GM12891 (cell line): ENCODE results near the gene RNF40.

Source experiments
- DNase-seq: peaks from one replicate; pipeline ENCODE4 v3.0.0; 2011; ENCODE audit warnings: low spot score; ENCODE audit not compliant: insufficient read length
- FAIRE-seq: peaks from 2 replicates; lab custom pipeline; 2011; peaks lifted over from hg19 to GRCh38; lab: Jason Lieb, UNC
- PAX5 ChIP-seq: IDR thresholded peaks from 2 replicates; pipeline ENCODE4 v1.6.1; 2011; ENCODE audit warnings: low read length, moderate library complexity, mild to moderate bottlenecking; ENCODE audit not compliant: insufficient read depth, severe bottlenecking
- POLR2A ChIP-seq: IDR thresholded peaks from 2 replicates; pipeline ENCODE4 v1.6.1; 2011; ENCODE audit warnings: low read depth, low read length, control low read depth
- POLR2AphosphoS5 ChIP-seq: IDR thresholded peaks from 2 replicates; pipeline ENCODE4 v1.6.1; 2011; ENCODE audit warnings: low read depth, low read length, control low read depth
- POU2F2 ChIP-seq: IDR thresholded peaks from 2 replicates; pipeline ENCODE4 v1.6.1; 2011; ENCODE audit warnings: low read depth, mild to moderate bottlenecking, control low read depth, low read length, moderate library complexity
- SPI1 ChIP-seq: IDR thresholded peaks from 2 replicates; pipeline ENCODE4 v1.6.1; 2011; ENCODE audit warnings: low read depth, low read length, control low read depth
- TAF1 ChIP-seq: IDR thresholded peaks from 2 replicates; pipeline ENCODE4 v1.6.1; 2011; ENCODE audit warnings: low read depth, low read length, control low read depth

The RNF40 gene

GRCh38 chr16:30778549-30779244 lies 16.6 kb downstream of the RNF40 start:
- no peak for DNase-seq
- TF ChIP-seq POLR2A (no peak), TAF1 (no peak), PAX5 (no peak), POLR2AphosphoS5 (no peak), SPI1 (no peak), POU2F2 (no peak)
- no peak for FAIRE-seq

GRCh38 chr16:30779596-30779995 lies 17.5 kb downstream of the RNF40 start:
- no peak for FAIRE-seq
- TF ChIP-seq PAX5 (no peak), POLR2AphosphoS5 (no peak), POLR2A (no peak), TAF1 (no peak), SPI1 (no peak)
- DNase-seq: no peak

- FAIRE-seq (no peak), DNase-seq (no peak)
- TF ChIP-seq TAF1 (no peak), POLR2A (no peak), POLR2AphosphoS5 (no peak), POU2F2 (no peak), SPI1 (no peak)
Observed at GRCh38 chr16:30780021-30780420, 17.9 kb downstream of the RNF40 start.

GRCh38 chr16:30780549-30780948 lies 18.4 kb downstream of the RNF40 start:
- FAIRE-seq (no peak), DNase-seq (no peak)
- TF ChIP-seq PAX5 (no peak), POLR2A (no peak), TAF1 (no peak), POU2F2 (no peak), POLR2AphosphoS5 (no peak), SPI1 (no peak)

DNA sequence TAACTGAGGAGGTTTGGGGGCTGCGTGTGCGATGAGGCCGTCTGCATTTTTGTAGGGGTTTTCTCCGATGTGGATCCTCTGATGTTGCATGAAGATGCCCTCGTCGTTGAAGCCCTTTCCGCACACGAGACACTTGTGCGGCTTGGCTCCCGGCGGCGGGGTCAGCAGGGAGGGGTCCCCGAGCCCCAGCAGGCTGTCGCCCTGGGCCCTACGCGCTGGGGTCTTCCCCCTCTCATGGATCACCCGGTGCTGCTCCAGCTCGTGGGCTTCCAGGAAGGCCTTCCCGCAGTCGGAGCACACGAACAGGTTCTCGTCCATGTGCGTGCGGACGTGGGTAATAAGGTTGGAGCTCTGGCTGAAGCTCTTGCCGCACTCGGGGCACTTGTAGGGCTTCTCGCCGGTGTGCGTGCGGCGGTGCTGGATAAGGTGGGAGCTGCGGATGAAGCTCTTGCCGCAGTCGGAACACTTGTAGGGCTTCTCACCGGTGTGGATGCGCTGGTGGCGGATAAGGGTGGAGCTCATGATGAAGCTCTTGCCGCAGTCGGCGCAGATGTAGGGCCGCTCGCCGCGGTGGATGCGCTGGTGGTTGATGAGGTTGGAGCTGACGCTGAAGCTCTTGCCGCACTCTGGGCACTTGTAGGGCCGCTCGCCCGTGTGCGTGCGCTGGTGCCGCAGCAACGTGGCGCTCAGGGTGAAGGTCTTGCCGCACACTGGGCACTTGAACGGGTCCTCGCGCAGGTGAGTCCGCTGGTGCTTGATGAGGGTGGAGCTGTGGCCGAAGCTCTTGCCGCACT lies 20.6 kb downstream of the RNF40 start:
- TF ChIP-seq POLR2AphosphoS5 (no peak), SPI1 (no peak), TAF1 (no peak), POLR2A (no peak), POU2F2 (no peak), PAX5 (no peak)
- FAIRE-seq (no peak), DNase-seq (no peak)

- FAIRE-seq (no peak), DNase-seq (no peak)
- no peak for TF ChIP-seq POU2F2
- TF ChIP-seq SPI1: no peak
- no peak for TF ChIP-seq POLR2A
- no peak for TF ChIP-seq TAF1
- no peak for TF ChIP-seq PAX5
- no peak for TF ChIP-seq POLR2AphosphoS5
Observed at GRCh38 chr16:30783280-30784109, 21.4 kb downstream of the RNF40 start.

DNA sequence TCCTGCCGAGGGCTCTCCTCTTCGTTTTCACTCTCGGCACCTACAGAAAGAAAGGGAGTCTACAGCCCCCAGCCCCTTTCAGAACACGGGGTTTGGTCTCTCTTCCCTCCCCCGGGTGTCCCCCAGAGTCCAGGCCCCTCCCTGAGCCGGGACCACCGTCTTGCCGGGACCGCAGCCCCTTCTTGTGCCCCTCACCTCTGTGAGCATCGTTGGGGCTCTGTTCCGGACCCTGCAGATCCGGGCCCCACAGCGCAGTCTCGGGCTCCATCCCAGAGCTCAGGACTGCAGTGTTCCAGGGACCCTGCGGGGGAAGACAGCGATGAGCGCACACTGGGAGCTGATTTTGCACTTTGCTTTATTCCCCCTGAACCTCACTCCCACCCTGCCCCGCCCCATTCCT lies 22.1 kb downstream of the RNF40 start:
- DNase-seq (no peak), FAIRE-seq (no peak)
- TF ChIP-seq TAF1 (no peak), POLR2AphosphoS5 (no peak), SPI1 (no peak), POU2F2 (no peak), POLR2A (no peak), PAX5 (no peak)

DNA sequence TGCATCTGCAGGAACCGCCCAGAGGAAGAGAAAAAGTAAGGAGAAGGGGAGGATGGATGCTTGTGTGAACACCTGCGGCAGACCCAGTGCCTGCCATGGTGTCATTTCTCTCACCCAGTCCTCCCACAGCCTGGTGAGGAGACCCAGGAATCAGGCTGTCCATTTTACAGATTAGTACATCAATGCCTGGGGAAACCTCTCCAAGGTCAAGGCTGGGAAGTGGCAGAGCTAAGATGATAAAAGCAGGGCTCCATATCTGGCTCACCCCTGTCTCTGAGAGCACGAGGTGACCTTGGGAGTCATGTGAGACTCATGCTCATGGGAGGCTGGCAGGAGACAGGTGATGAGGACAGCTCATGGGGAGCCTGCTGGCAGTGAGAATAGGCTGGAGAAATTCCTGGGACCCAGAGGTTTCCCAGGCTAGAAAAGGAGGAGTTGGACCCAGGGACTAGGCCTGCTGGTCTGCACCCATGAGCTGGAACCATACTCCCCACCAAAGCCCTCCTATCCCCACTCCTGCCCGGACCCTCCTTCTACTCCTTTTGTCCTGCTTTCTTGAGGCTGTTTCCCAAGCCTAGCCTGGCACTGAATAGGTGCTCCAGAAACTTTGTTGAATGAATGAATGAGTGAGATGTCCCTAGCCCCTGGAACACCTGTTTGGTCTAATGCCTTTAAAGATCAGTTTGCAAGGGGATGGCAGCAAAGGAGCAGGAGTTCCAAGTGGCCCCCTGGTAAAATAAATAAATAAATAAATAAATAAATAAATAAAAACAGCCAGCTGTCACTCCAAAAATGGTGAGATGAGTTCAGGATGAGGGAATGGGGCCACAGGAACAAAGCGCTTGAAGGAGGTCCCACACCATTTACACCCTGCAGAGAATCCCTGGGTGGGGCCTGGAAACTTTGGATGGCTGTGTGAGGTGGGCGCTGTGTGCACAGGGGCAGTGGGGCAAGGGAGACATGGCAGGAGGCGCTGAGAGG lies 23.3 kb downstream of the RNF40 start:
- no peak for FAIRE-seq
- TF ChIP-seq PAX5: no peak
- TF ChIP-seq SPI1: no peak
- no peak for TF ChIP-seq TAF1
- TF ChIP-seq POU2F2: no peak
- TF ChIP-seq POLR2A: no peak
- TF ChIP-seq POLR2AphosphoS5: no peak
- DNase-seq: no peak
